ENCODE results near the gene TPPP. TPM values are rescaled to one million over a fixed set of nuclear protein-coding genes. Genes with fewer than 3 reads are reported as not detected.

The TPPP gene
- total RNA-seq, 1 experiment from 2014 or later, result 3.9 TPM

DNA sequence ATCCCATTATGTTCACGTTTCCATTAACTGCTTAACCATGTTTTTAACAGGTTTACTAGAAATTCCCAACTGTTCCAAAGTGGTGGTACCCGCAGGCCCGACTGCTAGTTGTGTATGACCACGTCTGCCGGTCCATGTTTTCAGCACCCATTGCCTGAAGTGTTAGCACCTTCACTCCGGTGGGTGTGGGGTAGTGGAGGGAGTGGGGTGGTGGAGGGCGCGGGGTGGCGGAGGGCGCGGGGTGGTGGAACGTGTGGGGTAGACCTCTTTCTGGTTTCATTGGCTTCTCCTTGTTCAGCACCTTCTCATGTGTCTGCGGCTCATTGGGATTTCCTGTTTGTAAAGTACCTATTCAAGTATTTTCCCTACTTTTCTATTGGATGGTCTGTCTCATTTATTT lies 37.7 kb downstream of the TPPP start:
- H3K27me3 ChIP-seq (ENCODE audit: insufficient read depth, low read length), result no peaks in the 10 kb centered on the region
- no peak overlapping the region for H3K4me3 ChIP-seq (replicated peaks in 1 of 2; ENCODE audit: low read depth in 1 of 2, low read length in 2 of 2)
- intact Hi-C loops (cut with micrococcal nuclease), result no loop called here
- DNase-seq (ENCODE audit: low read depth, low spot score), result no peak
- H4K20me1 ChIP-seq (ENCODE audit: insufficient read depth), result no peaks in the 10 kb centered on the region
- H3K36me3 ChIP-seq (ENCODE audit: control insufficient read depth in 1 of 2, insufficient read depth in 2 of 2, low read length in 2 of 2), result peaks cover 11 to 47% of the 10 kb centered on the region in 2 experiments; a peak in 3 of 4 replicates
- no peaks in the 10 kb centered on the region; the same call in 1 of the 2 replicates for H3K79me2 ChIP-seq (ENCODE audit: insufficient read depth, low read length)
- peaks cover 3 to 13% of the 10 kb centered on the region in 2 experiments; a peak in 3 of 4 replicates for H3K4me1 ChIP-seq (ENCODE audit: control insufficient read depth in 1 of 2, insufficient read depth in 2 of 2, low read length in 2 of 2)
- no peak overlapping the region for H2AFZ ChIP-seq (ENCODE audit: low read depth, low read length, poor library complexity, severe bottlenecking)
- H3K27ac ChIP-seq (ENCODE audit: low read depth, low read length), result no peak overlapping the region
- ChIA-PET POLR2A (no interaction called here), CTCF (no interaction called here), RAD21 (ENCODE audit: low non-redundant PET in 1 of 2, low total read pairs in 2 of 2, uncharacterized antibody in 2 of 2, unreplicated experiment in 2 of 2) (interaction anchor here in 1 of 2 experiments (0.6 kb wide), 1 partner anchor 15 kb away, joined by 4 read pairs; no protein-coding TSS in a partner anchor)
- ATAC-seq, result no peak
- H3K9me3 ChIP-seq (ENCODE audit: control insufficient read depth in 1 of 2, insufficient read depth in 1 of 2, low read depth in 1 of 2, low read length in 2 of 2), result no peaks in the 10 kb centered on the region
- no peak overlapping the region for H3K9ac ChIP-seq (ENCODE audit: low read length)
- no peaks in the 10 kb centered on the region for H3K9me2 ChIP-seq (ENCODE audit: insufficient read depth)
- TF ChIP-seq, protein P1, sequence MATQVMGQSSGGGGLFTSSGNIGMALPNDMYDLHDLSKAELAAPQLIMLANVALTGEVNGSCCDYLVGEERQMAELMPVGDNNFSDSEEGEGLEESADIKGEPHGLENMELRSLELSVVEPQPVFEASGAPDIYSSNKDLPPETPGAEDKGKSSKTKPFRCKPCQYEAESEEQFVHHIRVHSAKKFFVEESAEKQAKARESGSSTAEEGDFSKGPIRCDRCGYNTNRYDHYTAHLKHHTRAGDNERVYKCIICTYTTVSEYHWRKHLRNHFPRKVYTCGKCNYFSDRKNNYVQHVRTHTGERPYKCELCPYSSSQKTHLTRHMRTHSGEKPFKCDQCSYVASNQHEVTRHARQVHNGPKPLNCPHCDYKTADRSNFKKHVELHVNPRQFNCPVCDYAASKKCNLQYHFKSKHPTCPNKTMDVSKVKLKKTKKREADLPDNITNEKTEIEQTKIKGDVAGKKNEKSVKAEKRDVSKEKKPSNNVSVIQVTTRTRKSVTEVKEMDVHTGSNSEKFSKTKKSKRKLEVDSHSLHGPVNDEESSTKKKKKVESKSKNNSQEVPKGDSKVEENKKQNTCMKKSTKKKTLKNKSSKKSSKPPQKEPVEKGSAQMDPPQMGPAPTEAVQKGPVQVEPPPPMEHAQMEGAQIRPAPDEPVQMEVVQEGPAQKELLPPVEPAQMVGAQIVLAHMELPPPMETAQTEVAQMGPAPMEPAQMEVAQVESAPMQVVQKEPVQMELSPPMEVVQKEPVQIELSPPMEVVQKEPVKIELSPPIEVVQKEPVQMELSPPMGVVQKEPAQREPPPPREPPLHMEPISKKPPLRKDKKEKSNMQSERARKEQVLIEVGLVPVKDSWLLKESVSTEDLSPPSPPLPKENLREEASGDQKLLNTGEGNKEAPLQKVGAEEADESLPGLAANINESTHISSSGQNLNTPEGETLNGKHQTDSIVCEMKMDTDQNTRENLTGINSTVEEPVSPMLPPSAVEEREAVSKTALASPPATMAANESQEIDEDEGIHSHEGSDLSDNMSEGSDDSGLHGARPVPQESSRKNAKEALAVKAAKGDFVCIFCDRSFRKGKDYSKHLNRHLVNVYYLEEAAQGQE (IDR thresholded peaks at IDR 0.05; ENCODE audit: low read depth), result no peak
- TF ChIP-seq YY1 (IDR thresholded peaks at IDR 0.05; ENCODE audit: extremely low read depth, insufficient replicate concordance, low read depth, low read length) (no peak), EZH2phosphoT487 (IDR thresholded peaks at IDR 0.05; ENCODE audit: borderline replicate concordance) (no peak), EZH2 (IDR thresholded peaks at IDR 0.05) (no peak), ELF1 (IDR thresholded peaks at IDR 0.05; ENCODE audit: borderline replicate concordance, low read depth) (no peak), CBX3 (IDR thresholded peaks at IDR 0.05; ENCODE audit: low read depth) (no peak), SRF (IDR thresholded peaks at IDR 0.05; ENCODE audit: low read depth) (no peak), ZFX (IDR thresholded peaks at IDR 0.05) (no peak)
- H3K4me2 ChIP-seq (ENCODE audit: low read length), result no peak overlapping the region
- no TSS peak for BruUV-seq (replicated peaks)
